AG09319 (cell line): ENCODE results near the gene EFCAB12.

ENCODE experiments used
- DNase-seq: peaks from one replicate; pipeline ENCODE4 v3.0.0-alpha.2; 2010; ENCODE audit warnings: low read depth; ENCODE audit errors: extremely low read depth
- CTCF ChIP-seq: IDR thresholded peaks from 2 replicates; pipeline ENCODE4 v1.5.1; 2011; ENCODE audit warnings: low read depth, mild to moderate bottlenecking, inconsistent platforms, low read length, moderate library complexity

Gene EFCAB12

GRCh38 chr3:129428376-129429079, at the start of gene EFCAB12:
Gene EFCAB12 (minus strand): TSS chr3:129428636. CDS start chr3:129428488, 148 bp downstream.
- DNase-seq: peak; percentile 78
- TF ChIP-seq CTCF: peak; percentile 12

GRCh38 chr3:129476586-129476985, 48.1 kb upstream of the EFCAB12 start:
- no peak for TF ChIP-seq CTCF
- DNase-seq: no peak

GRCh38 chr3:129475863-129476262, 47.4 kb upstream of the EFCAB12 start:
- TF ChIP-seq CTCF: no peak

GRCh38 chr3:129474984-129475804, 46.8 kb upstream of the EFCAB12 start:
- TF ChIP-seq CTCF: no peak
- DNase-seq: no peak

More at GRCh38 chr3:129475863-129476262, 47.4 kb upstream of the EFCAB12 start:
- DNase-seq: no peak

- no peak for TF ChIP-seq CTCF
- DNase-seq: no peak
Measured at GRCh38 chr3:129473769-129474152, 45.3 kb upstream of the EFCAB12 start.

- no peak for TF ChIP-seq CTCF
- DNase-seq: no peak
Measured at GRCh38 chr3:129473067-129473768, 44.8 kb upstream of the EFCAB12 start.
